K562 (cell line): ENCODE measurements around the gene NXF1. TPM values are rescaled to one million over a fixed set of nuclear protein-coding genes. Genes with fewer than 3 reads are reported as not detected.

Experiments
- ATAC-seq: fragments of 200-7000 bp; cut with Tn5 transposase; 3 replicates; pipeline ENCODE4 v1.9.1; 2020; ENCODE audit warnings: moderate library complexity
- BruUV-seq: library from RNA; stranded (reverse); fragments of 400-500 nt; replicated peaks from 2 replicates; lab custom pipeline; 2021; lab: Mats Ljungman, UMichigan
- CTCF ChIA-PET: fragments of 300-600 bp; formaldehyde crosslinking; extraction: SDS; loops from one replicate; lab custom pipeline; 2021; ENCODE audit warnings: low intra/inter-chr PET ratio; lab: Yijun Ruan, JAX
- POLR2A ChIA-PET: fragments of 300-600, 350-650 bp; sonication (Branson Sonifier 250); formaldehyde crosslinking; extraction: SDS; loops from one replicate; lab custom pipeline; 2021; ENCODE audit warnings: antibody characterized with exemption, inconsistent platforms; lab: Yijun Ruan, JAX
- DNase-seq, 4 experiments: peaks; one replicate each; pipeline versions ENCODE4 v3.0.0 to v3.0.0-alpha.2; 2011 to 2018; ENCODE audit warnings: low spot score in 3 of 4, mixed read lengths in 3 of 4; ENCODE audit errors: extremely low read depth in 1 of 4
- FAIRE-seq: peaks from 2 replicates; lab custom pipeline; 2011; peaks lifted over from hg19 to GRCh38; lab: Jason Lieb, UNC
- H2AFZ ChIP-seq: 2 replicates; pipeline ENCODE4 v1.6.0; 2011; ENCODE audit warnings: low read depth, low read length, control low read depth, inconsistent platforms
- H3K27ac ChIP-seq: fragments of 200-600 bp; 3 replicates; pipeline ENCODE4 v1.8.0; 2011; ENCODE audit warnings: low read depth, mild to moderate bottlenecking, control low read depth, inconsistent platforms, low read length, moderate library complexity, mixed read lengths; ENCODE audit errors: extremely low read depth
- H3K27me3 ChIP-seq, 2 experiments: fragments of 300-600 bp in 1 of 2; 2 replicates in 1 of 2; 3 replicates in 1 of 2; pipeline versions ENCODE4 v1.6.0 to v1.8.0; 2011; ENCODE audit warnings: inconsistent platforms in 2 of 2, low read length in 2 of 2, mild to moderate bottlenecking in 1 of 2, mixed read lengths in 1 of 2, moderate library complexity in 1 of 2; ENCODE audit not compliant: control insufficient read depth in 2 of 2, insufficient read depth in 2 of 2
- H3K36me3 ChIP-seq: fragments of 300-600 bp; 3 replicates; pipeline ENCODE4 v1.8.0; 2011; ENCODE audit warnings: mild to moderate bottlenecking, low read length, inconsistent platforms; ENCODE audit not compliant: control insufficient read depth, insufficient read depth
- H3K4me1 ChIP-seq, 2 experiments: fragments of 200-600 bp in 1 of 2; replicated peaks in 1 of 2; 2 replicates in 1 of 2; 3 replicates in 1 of 2; pipeline versions ENCODE4 v1.5.1 to v1.8.0; 2011; ENCODE audit warnings: inconsistent platforms in 2 of 2, low read length in 2 of 2, mild to moderate bottlenecking in 1 of 2, mixed read lengths in 1 of 2, moderate library complexity in 1 of 2; ENCODE audit not compliant: control insufficient read depth in 2 of 2, insufficient read depth in 2 of 2
- H3K4me2 ChIP-seq: 2 replicates; pipeline ENCODE4 v1.6.1; 2011; ENCODE audit warnings: low read length, control low read depth, inconsistent platforms, mixed read lengths; ENCODE audit not compliant: insufficient read depth
- H3K4me3 ChIP-seq: fragments of 200-600 bp; sonication (generic), shearing (Covaris generic); 2 replicates; pipeline ENCODE4 v1.5.1; 2016; ENCODE audit warnings: control low read depth, inconsistent platforms
- H3K79me2 ChIP-seq: fragments of 200-600 bp; 3 replicates; pipeline ENCODE4 v1.8.0; 2011; ENCODE audit warnings: low read length, inconsistent platforms; ENCODE audit not compliant: control insufficient read depth, insufficient read depth
- H3K9ac ChIP-seq, 2 experiments: 2 replicates each; pipeline versions ENCODE4 v1.6.0 to v1.6.1; 2011; ENCODE audit warnings: low read depth in 2 of 2, low read length in 2 of 2, control low read depth in 1 of 2, inconsistent platforms in 1 of 2, mild to moderate bottlenecking in 1 of 2, mixed read lengths in 1 of 2; ENCODE audit not compliant: insufficient read depth in 1 of 2
- H3K9me1 ChIP-seq: one replicate; pipeline ENCODE4 v1.6.0; 2011; ENCODE audit warnings: inconsistent platforms, mild to moderate bottlenecking, low read length, moderate library complexity; ENCODE audit not compliant: control insufficient read depth, insufficient read depth
- H3K9me3 ChIP-seq: replicated peaks from 2 replicates; pipeline ENCODE4 v1.5.1; 2011; ENCODE audit warnings: low read depth, low read length, inconsistent platforms; ENCODE audit not compliant: control insufficient read depth, insufficient read depth
- H4K20me1 ChIP-seq: replicated peaks from 2 replicates; pipeline ENCODE4 v1.6.1; 2011; ENCODE audit warnings: low read length, inconsistent platforms, mixed read lengths; ENCODE audit not compliant: control insufficient read depth, insufficient read depth
- DPF2 ChIP-seq: fragments of 450-650 bp; IDR thresholded peaks from 2 replicates; pipeline ENCODE4 v1.6.1; 2016
- GATAD2B ChIP-seq: fragments of 450-650 bp; IDR thresholded peaks from 2 replicates; pipeline ENCODE4 v1.6.1; 2017; ENCODE audit warnings: mild to moderate bottlenecking, borderline replicate concordance
- HIVEP1 ChIP-seq: fragments of 250-450 bp; sonication (Bioruptor Pico); IDR thresholded peaks from 2 replicates; pipeline ENCODE4 v1.4.0; 2020; ENCODE audit warnings: mild to moderate bottlenecking
- KLF16 ChIP-seq: IDR thresholded peaks from 2 replicates; pipeline ENCODE4 v1.6.1; 2016; ENCODE audit warnings: antibody characterized with exemption
- MAZ ChIP-seq, 2 experiments: fragments of 450-650 bp in 1 of 2; sonication (generic) in 1 of 2; formaldehyde crosslinking; IDR thresholded peaks in 1 of 2; conservative IDR thresholded peaks in 1 of 2; 2 replicates each; pipeline versions ENCODE4 v1.4.0 to v1.5.0; 2020; ENCODE audit warnings: mild to moderate bottlenecking in 1 of 2, missing genetic modification reagents in 1 of 2
- NFATC3 ChIP-seq: fragments of 450-650 bp; IDR thresholded peaks from 2 replicates; pipeline ENCODE4 v1.6.1; 2017; ENCODE audit warnings: mild to moderate bottlenecking
- TCF7 ChIP-seq: sonication (generic); IDR thresholded peaks from 2 replicates; pipeline ENCODE4 v1.6.1; 2016; ENCODE audit warnings: antibody characterized with exemption, borderline replicate concordance
- ZKSCAN8 ChIP-seq: fragments of 200-800 bp; sonication (Bioruptor generic); IDR thresholded peaks from 2 replicates; pipeline ENCODE4 v1.6.1; 2016; ENCODE audit warnings: missing genetic modification characterization, missing compliant biosample characterization
- WGBS: fragments of 100-300 bp; shearing (Covaris generic); methylation state at CpG from one replicate; pipeline ENCODE4 v1.1.6; 2016; ENCODE audit warnings: low coverage, mixed read lengths; ENCODE audit not compliant: insufficient coverage; ENCODE audit errors: missing lambda C conversion rate; 5-methylcytosine and 5-hydroxymethylcytosine counted together
- in situ Hi-C: fragments of 300-500 bp; cut with MboI; formaldehyde crosslinking; loops from 4 replicates; pipeline ENCODE4 v1.15.0; 2018; ENCODE audit warnings: inconsistent platforms, mixed read lengths
- intact Hi-C: fragments of 100-400 bp; cut with micrococcal nuclease; formaldehyde crosslinking; loops from 2 replicates; pipeline ENCODE4 v1.14.2; 2022
- polyA plus RNA-seq, 8 experiments: library from polyadenylated mRNA; depleted of rRNA in 4 of 8; stranded (reverse) in 5 of 8; unstranded in 3 of 8; fragments of >200 nt; fragmentation: Nextera tagmentation in 2 of 8; fragmentation: Illumina TruSeq in 1 of 8; extraction: Ambion mirVana in 2 of 8; extraction: Trizol in 1 of 8; gene quantifications; 2 replicates each; pipeline versions ENCODE4 v1.2.1 to v1.2.3, GENCODE V29; 2011 to 2014; ENCODE audit warnings: inconsistent platforms in 1 of 8, missing spikeins in 1 of 8
- total RNA-seq, 7 experiments: library from RNA; depleted of rRNA in 6 of 7; stranded (reverse); fragments of >200 nt in 6 of 7; fragmentation: Illumina TruSeq in 2 of 7; extraction: Trizol in 2 of 7; gene quantifications; 2 replicates each; pipeline versions ENCODE4 v1.2.1 to v1.2.3, GENCODE V29; 2011 to 2021; ENCODE audit warnings: low replicate concordance in 1 of 7
- TF ChIP-seq, protein P1 (sequence below): fragments of 250-450 bp; sonication (Bioruptor Pico); IDR thresholded peaks from 2 replicates; pipeline ENCODE4 v1.8.0; 2022; ENCODE audit warnings: inconsistent platforms
- TF ChIP-seq, protein P2 (sequence below): fragments of 250-450 bp; sonication (Bioruptor Pico); IDR thresholded peaks from 2 replicates; pipeline ENCODE4 v1.9.0; 2021; ENCODE audit warnings: mild to moderate bottlenecking, inconsistent platforms

NXF1 gene
- total and polyA plus RNA-seq, 9 of the 15 experiments (the other 6 are each of a cell fraction or from before 2014, with no cell fraction given): 18.1 to 98.3 (median 35.8) TPM

- no peak overlapping the region for H3K27ac ChIP-seq
- WGBS: 95% methylated on average over 8 of the region's 8 CpGs
- no peak overlapping the region for H3K4me3 ChIP-seq
- no peak for FAIRE-seq
- TF ChIP-seq GATAD2B: no peak
- TF ChIP-seq, protein P1, sequence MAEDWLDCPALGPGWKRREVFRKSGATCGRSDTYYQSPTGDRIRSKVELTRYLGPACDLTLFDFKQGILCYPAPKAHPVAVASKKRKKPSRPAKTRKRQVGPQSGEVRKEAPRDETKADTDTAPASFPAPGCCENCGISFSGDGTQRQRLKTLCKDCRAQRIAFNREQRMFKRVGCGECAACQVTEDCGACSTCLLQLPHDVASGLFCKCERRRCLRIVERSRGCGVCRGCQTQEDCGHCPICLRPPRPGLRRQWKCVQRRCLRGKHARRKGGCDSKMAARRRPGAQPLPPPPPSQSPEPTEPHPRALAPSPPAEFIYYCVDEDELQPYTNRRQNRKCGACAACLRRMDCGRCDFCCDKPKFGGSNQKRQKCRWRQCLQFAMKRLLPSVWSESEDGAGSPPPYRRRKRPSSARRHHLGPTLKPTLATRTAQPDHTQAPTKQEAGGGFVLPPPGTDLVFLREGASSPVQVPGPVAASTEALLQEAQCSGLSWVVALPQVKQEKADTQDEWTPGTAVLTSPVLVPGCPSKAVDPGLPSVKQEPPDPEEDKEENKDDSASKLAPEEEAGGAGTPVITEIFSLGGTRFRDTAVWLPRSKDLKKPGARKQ (CRISPR knock-in tag): no peak
- ChIA-PET CTCF (no interaction called here), POLR2A (interaction anchor here (0.5 to 11.4 kb wide), 10 partner anchors 8 to 87 kb away, joined by 3 to 116 read pairs (median 4); partner anchors contain the start of genes STX5 and TEX54)
- peaks cover 87% of the 10 kb centered on the region for H3K36me3 ChIP-seq
- peaks cover 28% of the 10 kb centered on the region for H3K79me2 ChIP-seq
- no peak for ATAC-seq
- no TSS peak for BruUV-seq
- H3K9ac ChIP-seq: no peak overlapping the region
- in situ Hi-C loops (no loop called here), intact Hi-C loops (no loop called here)
- no peaks in the 10 kb centered on the region for H3K27me3 ChIP-seq
- H3K4me2 ChIP-seq: no peak overlapping the region
- H4K20me1 ChIP-seq: no peaks in the 10 kb centered on the region
- no peak overlapping the region for H2AFZ ChIP-seq
- DNase-seq: no peak
- no peaks in the 10 kb centered on the region for H3K9me3 ChIP-seq
- peaks cover 17 to 20% of the 10 kb centered on the region in 2 experiments; a peak in 4 of 5 replicates for H3K4me1 ChIP-seq
- no peaks in the 10 kb centered on the region for H3K9me1 ChIP-seq
These were observed 11.0 kb downstream of the NXF1 start for GRCh38 chr11:62794201-62794775.

DNA sequence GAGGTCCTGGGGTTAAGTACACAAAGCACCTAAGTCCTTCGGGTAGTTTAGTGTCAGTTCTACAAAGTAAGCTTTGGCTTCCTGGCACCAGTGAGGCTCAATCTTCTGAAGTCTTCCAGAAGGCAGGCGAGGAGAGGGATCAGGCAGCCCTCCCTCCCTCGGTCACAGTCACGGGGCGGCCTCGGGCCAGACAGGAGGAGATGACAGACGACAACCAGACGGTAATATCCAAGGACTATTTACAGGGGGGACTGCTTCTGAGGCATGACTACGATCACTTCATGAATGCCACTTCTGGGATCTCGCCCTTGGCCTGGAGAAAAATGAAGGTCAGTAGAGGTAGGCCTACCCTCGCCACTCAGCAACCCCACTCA is 13.1 kb downstream of the NXF1 start:
- CTCF ChIA-PET: no interaction called here
- no peaks in the 10 kb centered on the region for H3K27me3 ChIP-seq
- H3K4me2 ChIP-seq: peak overlapping the region; percentile 95
- FAIRE-seq: no peak
- H2AFZ ChIP-seq: peak overlapping the region; percentile 90
- H4K20me1 ChIP-seq: no peaks in the 10 kb centered on the region
- H3K9me3 ChIP-seq: no peaks in the 10 kb centered on the region
- H3K4me1 ChIP-seq: peaks cover 21 to 27% of the 10 kb centered on the region in 2 experiments
- intact Hi-C loops (no loop called here), in situ Hi-C loops (no loop called here)
- peak overlapping the region; percentile 33 to 85 for H3K9ac ChIP-seq
- 29% methylated on average over 11 of the region's 11 CpGs for WGBS
- peak in 2 of 4 experiments; percentile 37 to 56 for DNase-seq
- peak overlapping the region; percentile 100 for H3K4me3 ChIP-seq
- peaks cover 80% of the 10 kb centered on the region for H3K36me3 ChIP-seq
- no peaks in the 10 kb centered on the region for H3K9me1 ChIP-seq
- no TSS peak for BruUV-seq
- POLR2A ChIA-PET: interaction anchor here (0.7 to 11.4 kb wide), 6 partner anchors 10 to 63 kb away, joined by 3 to 116 read pairs (median 13); partner anchors contain the start of gene NXF1
- peaks cover 47% of the 10 kb centered on the region for H3K79me2 ChIP-seq
- peak; percentile 4; the same call in 2 of the 3 replicates for ATAC-seq
- H3K27ac ChIP-seq: peak overlapping the region; percentile 91
- TF ChIP-seq, protein P2, sequence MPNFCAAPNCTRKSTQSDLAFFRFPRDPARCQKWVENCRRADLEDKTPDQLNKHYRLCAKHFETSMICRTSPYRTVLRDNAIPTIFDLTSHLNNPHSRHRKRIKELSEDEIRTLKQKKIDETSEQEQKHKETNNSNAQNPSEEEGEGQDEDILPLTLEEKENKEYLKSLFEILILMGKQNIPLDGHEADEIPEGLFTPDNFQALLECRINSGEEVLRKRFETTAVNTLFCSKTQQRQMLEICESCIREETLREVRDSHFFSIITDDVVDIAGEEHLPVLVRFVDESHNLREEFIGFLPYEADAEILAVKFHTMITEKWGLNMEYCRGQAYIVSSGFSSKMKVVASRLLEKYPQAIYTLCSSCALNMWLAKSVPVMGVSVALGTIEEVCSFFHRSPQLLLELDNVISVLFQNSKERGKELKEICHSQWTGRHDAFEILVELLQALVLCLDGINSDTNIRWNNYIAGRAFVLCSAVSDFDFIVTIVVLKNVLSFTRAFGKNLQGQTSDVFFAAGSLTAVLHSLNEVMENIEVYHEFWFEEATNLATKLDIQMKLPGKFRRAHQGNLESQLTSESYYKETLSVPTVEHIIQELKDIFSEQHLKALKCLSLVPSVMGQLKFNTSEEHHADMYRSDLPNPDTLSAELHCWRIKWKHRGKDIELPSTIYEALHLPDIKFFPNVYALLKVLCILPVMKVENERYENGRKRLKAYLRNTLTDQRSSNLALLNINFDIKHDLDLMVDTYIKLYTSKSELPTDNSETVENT: no peak
- TF ChIP-seq DPF2 (no peak), KLF16 (no peak), NFATC3 (no peak), TCF7 (no peak), ZKSCAN8 (no peak), HIVEP1 (CRISPR knock-in tag) (no peak), MAZ (CRISPR knock-in tag; conservative IDR thresholded peaks at IDR 0.05 in 1 of 2, IDR thresholded peaks at IDR 0.05 in 1 of 2) (no peak)
